ENCODE data around the gene RAET1L.
"Not testable (repeated sequence)": the region's sequence is repeated elsewhere in the genome, so short reads cannot be mapped to it uniquely, and the experiment has no call there.

DNA sequence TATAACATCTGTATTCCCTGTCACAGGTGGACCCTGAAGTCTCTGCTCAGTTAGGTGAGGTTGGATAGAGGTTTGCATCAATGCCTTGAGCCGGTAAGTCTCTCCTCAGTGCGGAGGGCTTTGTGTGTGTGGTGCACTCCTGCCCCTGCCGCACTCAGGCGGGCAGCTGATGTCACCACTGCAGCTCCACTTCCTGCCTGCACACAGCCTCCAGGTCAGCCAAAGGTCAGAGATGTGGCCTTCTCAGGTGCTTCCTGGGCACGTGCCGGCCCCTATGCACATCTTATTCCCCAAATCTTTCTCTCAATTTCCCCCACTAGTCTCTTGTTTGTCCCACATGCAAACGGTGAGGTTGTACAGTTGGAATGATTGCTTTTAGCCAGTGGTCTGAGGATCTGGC lies 34.6 kb upstream of the RAET1L start:
- TF ChIP-seq EZH2 (IDR thresholded peaks at IDR 0.05); POLR2AphosphoS5 (IDR thresholded peaks at IDR 0.05; ENCODE audit: borderline replicate concordance, low read depth, low read length): not testable (repeated sequence)

All from SK-N-MC (cell line).